ENCODE measurements around the gene MROH2B.

DNA sequence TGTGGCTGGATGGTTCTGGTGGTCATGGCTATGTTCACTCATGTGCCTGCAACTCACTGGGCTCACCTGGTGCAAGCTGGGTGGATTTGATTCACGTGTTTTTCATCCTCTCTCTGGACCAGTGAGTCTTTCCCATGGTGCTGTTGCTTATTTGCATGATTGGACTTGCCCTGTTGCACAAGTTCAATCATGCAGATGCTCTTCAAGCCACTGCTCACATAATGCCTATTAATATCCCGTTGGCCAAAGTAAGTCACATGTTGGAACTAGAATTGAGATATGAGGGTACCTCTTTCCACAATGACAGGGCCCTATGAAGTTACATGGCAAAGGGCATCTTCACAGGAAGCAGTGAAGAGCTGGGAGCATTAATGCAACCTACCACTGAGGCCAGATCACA, 26.5 kb upstream of the MROH2B start:
- no peak for TF ChIP-seq POLR2A (IDR thresholded peaks at IDR 0.05; ENCODE audit: low read depth, low read length)
- TF ChIP-seq, protein P1, sequence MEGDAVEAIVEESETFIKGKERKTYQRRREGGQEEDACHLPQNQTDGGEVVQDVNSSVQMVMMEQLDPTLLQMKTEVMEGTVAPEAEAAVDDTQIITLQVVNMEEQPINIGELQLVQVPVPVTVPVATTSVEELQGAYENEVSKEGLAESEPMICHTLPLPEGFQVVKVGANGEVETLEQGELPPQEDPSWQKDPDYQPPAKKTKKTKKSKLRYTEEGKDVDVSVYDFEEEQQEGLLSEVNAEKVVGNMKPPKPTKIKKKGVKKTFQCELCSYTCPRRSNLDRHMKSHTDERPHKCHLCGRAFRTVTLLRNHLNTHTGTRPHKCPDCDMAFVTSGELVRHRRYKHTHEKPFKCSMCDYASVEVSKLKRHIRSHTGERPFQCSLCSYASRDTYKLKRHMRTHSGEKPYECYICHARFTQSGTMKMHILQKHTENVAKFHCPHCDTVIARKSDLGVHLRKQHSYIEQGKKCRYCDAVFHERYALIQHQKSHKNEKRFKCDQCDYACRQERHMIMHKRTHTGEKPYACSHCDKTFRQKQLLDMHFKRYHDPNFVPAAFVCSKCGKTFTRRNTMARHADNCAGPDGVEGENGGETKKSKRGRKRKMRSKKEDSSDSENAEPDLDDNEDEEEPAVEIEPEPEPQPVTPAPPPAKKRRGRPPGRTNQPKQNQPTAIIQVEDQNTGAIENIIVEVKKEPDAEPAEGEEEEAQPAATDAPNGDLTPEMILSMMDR (IDR thresholded peaks at IDR 0.05; ENCODE audit: extremely low read depth in 1 of 2, insufficient read depth in 1 of 2, low read depth in 1 of 2, low read length in 2 of 2), result no peak
- no peak for TF ChIP-seq POLR2AphosphoS5 (IDR thresholded peaks at IDR 0.05; ENCODE audit: insufficient read depth, low read depth, low read length)
- TF ChIP-seq MYC (IDR thresholded peaks at IDR 0.05; ENCODE audit: low read depth, low read length), result no peak
- no peak for TF ChIP-seq EZH2 (IDR thresholded peaks at IDR 0.05; ENCODE audit: borderline replicate concordance, low read depth, low read length, severe bottlenecking)
- no peak for TF ChIP-seq GATA2 (IDR thresholded peaks at IDR 0.05; ENCODE audit: insufficient read depth, insufficient read length, low read depth, low read length)
- TF ChIP-seq, protein P2, sequence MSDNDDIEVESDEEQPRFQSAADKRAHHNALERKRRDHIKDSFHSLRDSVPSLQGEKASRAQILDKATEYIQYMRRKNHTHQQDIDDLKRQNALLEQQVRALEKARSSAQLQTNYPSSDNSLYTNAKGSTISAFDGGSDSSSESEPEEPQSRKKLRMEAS (IDR thresholded peaks at IDR 0.05; ENCODE audit: insufficient read depth, insufficient read length), result no peak
